ENCODE data around the gene OFD1.

OFD1 gene

GRCh38 chrX:13754765-13755164, 20.2 kb downstream of the OFD1 start:
- no peak overlapping the region for H3K4me3 ChIP-seq (ENCODE audit: low read depth, low read length)
- no peak for TF ChIP-seq CTCF (IDR thresholded peaks at IDR 0.05; ENCODE audit: low read depth, low read length)

GRCh38 chrX:13755254-13755653, 20.7 kb downstream of the OFD1 start:
- H3K4me3 ChIP-seq (ENCODE audit: low read depth, low read length) = no peak overlapping the region
- TF ChIP-seq CTCF (IDR thresholded peaks at IDR 0.05; ENCODE audit: low read depth, low read length) = no peak

- no peak for TF ChIP-seq CTCF (IDR thresholded peaks at IDR 0.05; ENCODE audit: low read depth, low read length)
- H3K4me3 ChIP-seq (ENCODE audit: low read depth, low read length) = no peak overlapping the region
Measured at GRCh38 chrX:13756381-13756780, 21.8 kb downstream of the OFD1 start.

GRCh38 chrX:13759152-13759718, 24.7 kb downstream of the OFD1 start:
- no peak for TF ChIP-seq CTCF (IDR thresholded peaks at IDR 0.05; ENCODE audit: low read depth, low read length)
- no peak overlapping the region for H3K4me3 ChIP-seq (ENCODE audit: low read depth, low read length)

- TF ChIP-seq CTCF (IDR thresholded peaks at IDR 0.05; ENCODE audit: low read depth, low read length) = no peak
- H3K4me3 ChIP-seq (ENCODE audit: low read depth, low read length) = no peak overlapping the region
Measured at GRCh38 chrX:13760426-13760825, 25.9 kb downstream of the OFD1 start.

GRCh38 chrX:13761606-13762414, 27.3 kb downstream of the OFD1 start:
- no peak overlapping the region for H3K4me3 ChIP-seq (ENCODE audit: low read depth, low read length)
- no peak for TF ChIP-seq CTCF (IDR thresholded peaks at IDR 0.05; ENCODE audit: low read depth, low read length)

GRCh38 chrX:13763489-13763888, 28.9 kb downstream of the OFD1 start:
- H3K4me3 ChIP-seq (ENCODE audit: low read depth, low read length) = no peak overlapping the region
- TF ChIP-seq CTCF (IDR thresholded peaks at IDR 0.05; ENCODE audit: low read depth, low read length) = no peak

Measured in WI38 (cell line).